GM23248 (cell line): ENCODE data around the gene GRIA4.

ENCODE experiments used
- EZH2 ChIP-seq: fragments of 200-600 bp; sonication (generic); IDR thresholded peaks from 2 replicates; pipeline ENCODE4 v1.6.1; 2018; ENCODE audit warnings: antibody characterized with exemption, mild to moderate bottlenecking; ENCODE audit not compliant: insufficient read depth, poor library complexity, severe bottlenecking
- EZH2phosphoT487 ChIP-seq: fragments of 200-600 bp; sonication (generic); IDR thresholded peaks from 2 replicates; pipeline ENCODE4 v1.6.1; 2018; ENCODE audit warnings: antibody characterized with exemption, moderate library complexity, mild to moderate bottlenecking, low read depth; ENCODE audit not compliant: insufficient read depth

DNA sequence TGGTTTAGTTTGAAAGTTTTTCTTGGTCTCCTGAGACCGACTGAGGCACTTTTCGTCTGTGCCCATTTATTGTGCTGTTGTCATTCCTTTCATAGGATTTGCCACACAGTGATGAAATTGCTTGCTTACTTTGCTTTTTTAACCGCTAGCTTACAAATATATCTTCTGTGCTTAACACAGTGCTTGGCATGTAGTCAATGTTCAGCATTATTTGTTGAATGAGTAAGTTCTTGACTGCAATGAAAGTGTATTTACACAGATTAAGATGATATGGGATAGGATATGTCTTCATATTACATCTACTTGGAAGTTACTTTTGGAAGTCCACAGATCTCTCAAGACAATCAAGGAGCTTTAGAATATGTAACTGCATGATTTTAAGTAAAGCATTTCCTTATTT is 91.2 kb downstream of the GRIA4 start:
- no peak for TF ChIP-seq EZH2phosphoT487
- no peak for TF ChIP-seq EZH2
